B cell (primary cell): ENCODE measurements around the gene PCDHB6. TPM values are rescaled to one million over a fixed set of nuclear protein-coding genes. Genes with fewer than 3 reads are reported as not detected.
A peak's percentile ranks its signal among the peaks of the same experiment; 100 is the strongest.

Experiments used
- ATAC-seq: fragments of 200-7000 bp; cut with Tn5 transposase; one replicate; pipeline ENCODE4 v1.10.0; 2021; ENCODE audit warnings: low read depth, mild to moderate bottlenecking, moderate number of reproducible peaks, moderate library complexity
- CTCF ChIA-PET: fragments of 350-600 bp; sonication (Branson Sonifier 250); formaldehyde crosslinking; loops from one replicate; lab custom pipeline; 2021; ENCODE audit warnings: antibody characterized with exemption, inconsistent platforms; lab: Charles Lee
- POLR2A ChIA-PET: fragments of 350-600 bp; sonication (Branson Sonifier 250); formaldehyde crosslinking; loops from one replicate; lab custom pipeline; 2021; ENCODE audit warnings: antibody characterized with exemption; lab: Charles Lee
- DNase-seq: peaks from one replicate; pipeline ENCODE4 v3.0.0; 2013
- H2AFZ ChIP-seq: 2 replicates; pipeline ENCODE4 v1.6.1; 2012; ENCODE audit warnings: mild to moderate bottlenecking, low read depth, low read length; ENCODE audit not compliant: insufficient read depth, poor library complexity, severe bottlenecking
- H3K27ac ChIP-seq, 2 donors: 1 replicate in 1 of 2; 2 replicates in 1 of 2; pipeline ENCODE4 v1.5.1; 2012 to 2013; ENCODE audit warnings: low read length in 2 of 2, mild to moderate bottlenecking in 2 of 2, moderate library complexity in 1 of 2
- H3K27me3 ChIP-seq, 4 experiments: fragments of 200-600 bp in 1 of 4; sonication (generic) in 1 of 4; replicated peaks in 1 of 4; 1 replicate in 2 of 4; 2 replicates in 2 of 4; pipeline versions ENCODE4 v1.6.1 to v1.7.0; 2013 to 2016; ENCODE audit warnings: low read length in 3 of 4, mild to moderate bottlenecking in 2 of 4, mixed read lengths in 1 of 4, moderate library complexity in 1 of 4; ENCODE audit not compliant: insufficient read depth in 4 of 4, control insufficient read depth in 3 of 4; ENCODE audit errors: control extremely low read depth in 1 of 4
- H3K36me3 ChIP-seq, 2 experiments: replicated peaks in 1 of 2; 1 replicate in 1 of 2; 2 replicates in 1 of 2; pipeline versions ENCODE4 v1.6.1 to v1.7.1; 2013; ENCODE audit warnings: low read length in 1 of 2; ENCODE audit not compliant: insufficient read depth in 2 of 2, control insufficient read depth in 1 of 2; ENCODE audit errors: control extremely low read depth in 1 of 2, extremely low read depth in 1 of 2
- H3K4me1 ChIP-seq, 2 donors: fragments of 200-600 bp in 1 of 2; sonication (generic) in 1 of 2; 1 replicate in 1 of 2; 2 replicates in 1 of 2; pipeline versions ENCODE4 v1.5.1 to v1.6.1; 2013 to 2017; ENCODE audit warnings: low read length in 2 of 2; ENCODE audit not compliant: control insufficient read depth in 2 of 2, insufficient read depth in 2 of 2
- H3K4me2 ChIP-seq: replicated peaks from 2 replicates; pipeline ENCODE3; 2012; ENCODE audit warnings: mild to moderate bottlenecking, low read depth, low read length; ENCODE audit not compliant: poor library complexity, severe bottlenecking
- H3K4me3 ChIP-seq, 5 experiments: fragments of 200-600 bp in 1 of 5; sonication (generic) in 1 of 5; 1 replicate in 3 of 5; 2 replicates in 2 of 5; pipeline versions ENCODE4 v1.5.1 to v1.7.0; 2011 to 2016; ENCODE audit warnings: low read length in 4 of 5, mild to moderate bottlenecking in 4 of 5, low read depth in 2 of 5, control low read depth in 1 of 5, moderate library complexity in 1 of 5; ENCODE audit not compliant: insufficient read depth in 1 of 5; ENCODE audit errors: control extremely low read depth in 1 of 5, extremely low read depth in 1 of 5
- H3K79me2 ChIP-seq: fragments of 200-600 bp; sonication (generic); one replicate; pipeline ENCODE4 v1.6.0; 2016; ENCODE audit warnings: low read length; ENCODE audit not compliant: control insufficient read depth, insufficient read depth
- H3K9ac ChIP-seq: fragments of 200-600 bp; sonication (generic); 2 replicates; pipeline ENCODE4 v1.6.1; 2017; ENCODE audit warnings: mild to moderate bottlenecking, low read length, moderate library complexity
- H3K9me3 ChIP-seq, 3 donors: one replicate each; pipeline versions ENCODE4 v1.6.1 to v1.7.1; 2013; ENCODE audit warnings: low read length in 2 of 3; ENCODE audit not compliant: control insufficient read depth in 2 of 3, insufficient read depth in 1 of 3; ENCODE audit errors: control extremely low read depth in 1 of 3
- H4K20me1 ChIP-seq: 2 replicates; pipeline ENCODE4 v1.6.0; 2012; ENCODE audit warnings: mild to moderate bottlenecking, low read length; ENCODE audit not compliant: insufficient read depth, control insufficient read depth, poor library complexity, severe bottlenecking
- H3K27ac Mint-ChIP-seq: one replicate; pipeline ENCODE4 v1.8.0; 2021; ENCODE audit warnings: mixed read lengths
- H3K27me3 Mint-ChIP-seq: one replicate; pipeline ENCODE4 v1.8.0; 2021; ENCODE audit warnings: mixed read lengths
- H3K4me1 Mint-ChIP-seq: one replicate; pipeline ENCODE4 v1.8.0; 2021; ENCODE audit warnings: mixed read lengths
- H3K4me3 Mint-ChIP-seq: one replicate; pipeline ENCODE4 v1.8.0; 2021; ENCODE audit warnings: mixed read lengths
- H3K9me3 Mint-ChIP-seq: one replicate; pipeline ENCODE4 v1.8.0; 2022; ENCODE audit warnings: mixed read lengths; ENCODE audit not compliant: insufficient read depth
- CTCF ChIP-seq: fragments of 200-600 bp; IDR thresholded peaks from one replicate; pipeline ENCODE4 v1.8.0; 2022; ENCODE audit warnings: antibody characterized with exemption, mild to moderate bottlenecking
- EZH2 ChIP-seq: IDR thresholded peaks from 2 replicates; pipeline ENCODE4 v1.6.1; 2012; ENCODE audit warnings: borderline replicate concordance, low read depth, mild to moderate bottlenecking, moderate library complexity, low read length; ENCODE audit not compliant: insufficient read depth, poor library complexity, severe bottlenecking
- WGBS: methylation state at CpG from one replicate; pipeline ENCODE4 v1.1.5; 2013; ENCODE audit warnings: missing lambda C conversion rate; ENCODE audit not compliant: insufficient coverage; 5-methylcytosine and 5-hydroxymethylcytosine counted together
- intact Hi-C: fragments of 100-400 bp; cut with micrococcal nuclease; formaldehyde crosslinking; loops from one replicate; pipeline ENCODE4 v1.10.0; 2022
- polyA minus RNA-seq: library from RNA; depleted of rRNA, polyadenylated mRNA; stranded (reverse); fragments of >200 nt; gene quantifications from 2 replicates; pipeline ENCODE4 v1.2.3, GENCODE V29; 2012
- polyA plus RNA-seq: library from polyadenylated mRNA; depleted of rRNA; stranded (reverse); fragments of >200 nt; gene quantifications from 2 replicates; pipeline ENCODE4 v1.2.3, GENCODE V29; 2012
- total RNA-seq, 2 donors: library from RNA; stranded (reverse); fragments of 120-200 nt in 1 of 2; gene quantifications; 1 replicate in 1 of 2; 2 replicates in 1 of 2; pipeline versions ENCODE4 v1.2.3 to v1.2.4, GENCODE V29; 2013 to 2022

Gene PCDHB6
- not detected in 2 replicates for total RNA-seq
- total RNA-seq (2013): 0.02 TPM
- polyA plus RNA-seq: not detected in 2 replicates
- polyA minus RNA-seq: not detected in 2 replicates

GRCh38 chr5:141149812-141150211, at the start of gene PCDHB6:
Gene PCDHB6 (plus strand): TSS chr5:141150057. CDS start chr5:141150258, 201 bp downstream.
- H3K4me2 ChIP-seq: no peak within 1 kb of the TSS
- no peak within 1 kb of the TSS for H3K4me3 Mint-ChIP-seq
- ATAC-seq (no peak), DNase-seq (no peak)
- H3K27me3 ChIP-seq: peaks cover 0 to 6% (median 2%) of the 10 kb centered on the region in 4 experiments
- 24% methylated on average over 15 of the region's 18 CpGs for WGBS
- CTCF ChIA-PET: interaction anchor here (0.9 kb wide), 1 partner anchor 414 kb away, joined by 3 read pairs; no protein-coding TSS in a partner anchor
- POLR2A ChIA-PET: no interaction called here
- H3K4me1 ChIP-seq: no peaks in the 10 kb centered on the region
- peak within 1 kb of the TSS; percentile 17 for H2AFZ ChIP-seq
- H3K9me3 Mint-ChIP-seq: no peaks in the 10 kb centered on the region
- H3K9me3 ChIP-seq: peaks cover 0 to 26% (median 9%) of the 10 kb centered on the region in 3 donors
- intact Hi-C loops: no loop called here
- H3K27me3 Mint-ChIP-seq: peaks cover 17% of the 10 kb centered on the region
- H3K27ac ChIP-seq: no peak within 1 kb of the TSS
- H3K4me1 Mint-ChIP-seq: no peaks in the 10 kb centered on the region
- no peak within 1 kb of the TSS for H3K27ac Mint-ChIP-seq
- TF ChIP-seq EZH2 (no peak), CTCF (no peak)
- H3K36me3 ChIP-seq: no peaks in the 10 kb centered on the region
- H3K79me2 ChIP-seq: no peaks in the 10 kb centered on the region
- H4K20me1 ChIP-seq: no peaks in the 10 kb centered on the region
- H3K9ac ChIP-seq: no peak within 1 kb of the TSS
- no peak within 1 kb of the TSS for H3K4me3 ChIP-seq

- H3K4me3 ChIP-seq: no peak within 1 kb of the TSS
These were observed 49.5 kb upstream of the PCDHB6 start, which contains the start of gene PCDHB3 for GRCh38 chr5:141100243-141100805. Gene PCDHB3 (plus strand): TSS chr5:141100473. CDS start chr5:141100650, 177 bp downstream.

More at GRCh38 chr5:141100243-141100805, 49.5 kb upstream of the PCDHB6 start, which contains the start of gene PCDHB3:
- Histone ChIP-seq H3K9me3 (peaks cover 2 to 28% (median 3%) of the 10 kb centered on the region in 3 donors), H2AFZ (no peak within 1 kb of the TSS), H4K20me1 (no peaks in the 10 kb centered on the region), H3K9ac (no peak within 1 kb of the TSS), H3K27ac (no peak within 1 kb of the TSS), H3K27me3 (peaks cover 0 to 11% (median 6%) of the 10 kb centered on the region in 4 experiments), H3K4me1 (no peaks in the 10 kb centered on the region), H3K79me2 (no peaks in the 10 kb centered on the region), H3K36me3 (no peaks in the 10 kb centered on the region), H3K4me2 (no peak within 1 kb of the TSS)
- ChIA-PET POLR2A (no interaction called here), CTCF (no interaction called here)
- TF ChIP-seq EZH2: no peak
- TF ChIP-seq CTCF: peak; percentile 26
- H3K9me3 Mint-ChIP-seq: peaks cover 3% of the 10 kb centered on the region
- ATAC-seq (no peak), DNase-seq (no peak)
- no peaks in the 10 kb centered on the region for H3K4me1 Mint-ChIP-seq
- WGBS: 16% methylated on average over 16 of the region's 19 CpGs
- H3K4me3 Mint-ChIP-seq: no peak within 1 kb of the TSS
- H3K27me3 Mint-ChIP-seq: peaks cover 9% of the 10 kb centered on the region
- H3K27ac Mint-ChIP-seq: no peak within 1 kb of the TSS
- intact Hi-C loops: no loop called here
